ENCODE results near the gene ORAI2. TPM values are rescaled to one million over a fixed set of nuclear protein-coding genes. Genes with fewer than 3 reads are reported as not detected.

ORAI2 gene
- total and polyA plus RNA-seq, 2 of the 8 experiments (the other 6 are each of a cell fraction or from before 2014, with no cell fraction given) = 20.7 to 35.2 TPM

DNA sequence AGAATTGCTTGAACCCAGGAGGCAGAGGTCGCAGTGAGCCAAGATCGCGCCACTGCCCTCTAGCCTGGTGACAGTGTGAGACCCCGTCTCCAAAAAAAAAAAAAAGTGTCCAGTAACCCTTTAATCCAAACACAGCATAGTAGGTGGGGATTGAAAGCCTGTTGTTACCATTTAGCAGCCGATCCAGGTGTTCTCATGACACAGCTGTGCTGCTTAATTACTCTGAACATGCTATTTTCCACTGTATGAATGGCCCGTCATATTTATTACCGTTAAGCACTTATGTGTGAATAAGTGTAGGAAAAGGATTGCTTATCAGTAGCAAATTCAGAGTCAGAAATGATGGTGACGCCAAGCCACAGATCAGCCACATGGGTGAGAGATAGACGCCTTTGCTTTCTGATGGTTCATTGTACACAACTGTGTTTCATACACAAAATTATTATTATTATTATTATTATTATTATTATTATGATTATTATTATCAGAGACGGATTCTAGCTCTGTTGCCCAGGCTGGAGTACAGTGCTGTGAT lies 11.6 kb upstream of the ORAI2 start:
- Histone ChIP-seq H4K5ac (ENCODE audit: insufficient read length, low read depth, low read length) (no peak overlapping the region), H3K4ac (replicated peaks; ENCODE audit: insufficient read length, low read depth, low read length) (no peak overlapping the region), H3K23me2 (ENCODE audit: low read depth, low read length) (no peaks in the 10 kb centered on the region), H3K4me3 (ENCODE audit: extremely low read depth in 1 of 4, insufficient read depth in 2 of 4, low read depth in 3 of 4, low read length in 4 of 4) (no peak overlapping the region), H4K20me1 (replicated peaks in 1 of 2; ENCODE audit: control insufficient read depth in 1 of 2, insufficient read depth in 2 of 2, low read length in 2 of 2) (peaks cover 3 to 11% of the 10 kb centered on the region in 2 experiments), H3K9me3 (ENCODE audit: insufficient read depth in 2 of 2, low read depth in 1 of 2, low read length in 1 of 2) (no peaks in the 10 kb centered on the region), H3K23ac (ENCODE audit: insufficient read length) (no peak overlapping the region), H2AFZ (ENCODE audit: low read length) (no peak overlapping the region), H3K4me2 (ENCODE audit: insufficient read depth in 1 of 2, low read depth in 2 of 2, low read length in 2 of 2) (no peak overlapping the region), H3K4me1 (replicated peaks in 1 of 4; ENCODE audit: control insufficient read depth in 3 of 4, insufficient read depth in 4 of 4, low read length in 3 of 4) (peaks cover 0 to 14% (median 1%) of the 10 kb centered on the region in 4 experiments; a peak in 2 of 7 replicates), H2BK12ac (ENCODE audit: low read depth, low read length) (no peak overlapping the region), H2BK20ac (ENCODE audit: low read length) (no peak overlapping the region), H3K36me3 (ENCODE audit: control insufficient read depth in 2 of 4, insufficient read depth in 4 of 4, low read length in 3 of 4) (peaks cover 2 to 20% (median 7%) of the 10 kb centered on the region in 4 experiments; a peak in 6 of 8 replicates), H3K9ac (replicated peaks in 1 of 4; ENCODE audit: extremely low read depth in 1 of 4, low read depth in 3 of 4, low read length in 3 of 4) (no peak overlapping the region), H3K79me1 (ENCODE audit: low read depth, low read length) (no peaks in the 10 kb centered on the region; the same call in 1 of the 2 replicates), H3K56ac (replicated peaks; ENCODE audit: insufficient read length, low read depth, low read length) (no peak overlapping the region), H3K14ac (ENCODE audit: insufficient read length) (no peak overlapping the region), H3K79me2 (ENCODE audit: control insufficient read depth in 1 of 2, insufficient read depth in 2 of 2, low read length in 2 of 2) (no peaks in the 10 kb centered on the region), H3K27ac (ENCODE audit: low read depth, low read length) (no peak overlapping the region), H4K91ac (replicated peaks; ENCODE audit: insufficient read length, low read length) (no peak overlapping the region), H2AK5ac (ENCODE audit: low read depth, low read length) (no peak overlapping the region), H2BK120ac (replicated peaks; ENCODE audit: low read depth, low read length) (no peak overlapping the region), H3K18ac (ENCODE audit: extremely low read depth, low read length) (no peak overlapping the region), H4K8ac (ENCODE audit: extremely low read depth, insufficient read depth, low read length) (no peak overlapping the region), H2BK5ac (ENCODE audit: low read depth, low read length) (no peak overlapping the region), H2BK15ac (ENCODE audit: low read length) (no peak overlapping the region), H3K27me3 (replicated peaks in 1 of 4; ENCODE audit: control insufficient read depth in 3 of 4, extremely low read depth in 1 of 4, insufficient read depth in 3 of 4, low read length in 3 of 4) (no peaks in the 10 kb centered on the region)
- CTCF ChIA-PET (ENCODE audit: partially characterized antibody) = interaction anchor here (0.6 to 3.6 kb wide), 4 partner anchors 9 to 710 kb away, joined by 3 to 12 read pairs (median 8); no protein-coding TSS in a partner anchor
- no peak for DNase-seq (ENCODE audit: low read depth in 1 of 2, low spot score in 2 of 2)
- 93% methylated on average over 7 of the region's 10 CpGs; no CpG with 5 or more reads in 1 of the 2 experiments for WGBS, 2 experiments (ENCODE audit: extremely low coverage in 1 of 2, insufficient coverage in 1 of 2, insufficient read length in 1 of 2, insufficient replicate concordance in 2 of 2, low coverage in 1 of 2, low lambda C conversion rate in 2 of 2, missing lambda C conversion rate in 1 of 2)
- TF ChIP-seq CHD1 (IDR thresholded peaks at IDR 0.05; ENCODE audit: low read depth, low read length) = no peak
- no peak for TF ChIP-seq BCL11A (IDR thresholded peaks at IDR 0.05; ENCODE audit: low read depth in 2 of 2, low read length in 2 of 2)
- no peak for TF ChIP-seq KDM1A (IDR thresholded peaks at IDR 0.05; ENCODE audit: borderline replicate concordance, low read length)
- no peak for TF ChIP-seq SP4 (IDR thresholded peaks at IDR 0.05; ENCODE audit: low read length)
- no peak for FAIRE-seq
- POLR2A ChIA-PET (ENCODE audit: partially characterized antibody) = interaction anchor here (0.7 to 9.5 kb wide), 4 partner anchors 9 to 42 kb away, joined by 3 to 49 read pairs (median 4); no protein-coding TSS in a partner anchor
